ENCODE results near the gene DCST2. TPM values are rescaled to one million over a fixed set of nuclear protein-coding genes. Genes with fewer than 3 reads are reported as not detected.

DCST2 gene
- total RNA-seq, 2 donors from 2014 or later = not detected

- no peak for TF ChIP-seq CTCF (IDR thresholded peaks at IDR 0.05)
- Histone ChIP-seq H3K9me3 (no peaks in the 10 kb centered on the region), H3K36me3 (no peaks in the 10 kb centered on the region), H3K27ac (peak within 1 kb of the TSS; percentile 99), H3K4me1 (peaks cover 0 to 57% of the 10 kb centered on the region in 2 donors), H3K4me3 (peak within 1 kb of the TSS; percentile 74 to 76), H3K27me3 (no peaks in the 10 kb centered on the region)
- peak; percentile 100 for DNase-seq (ENCODE audit: low spot score)
Observed at GRCh38 chr1:154974102-154974807, 59.3 kb downstream of the DCST2 start, which contains the start of gene CKS1B. CKS1B (plus strand) TSS chr1:154974681; CDS start chr1:154974746, 65 bp downstream.

GRCh38 chr1:154973344-154974101 lies 60.1 kb downstream of the DCST2 start:
- H3K4me3 ChIP-seq = peak overlapping the region; percentile 74 to 76
- peak; percentile 99 for DNase-seq (ENCODE audit: low spot score)
- peaks cover under 1% of the 10 kb centered on the region for H3K36me3 ChIP-seq
- H3K4me1 ChIP-seq = peaks cover 0 to 64% of the 10 kb centered on the region in 2 donors
- peak overlapping the region; percentile 99 for H3K27ac ChIP-seq
- no peaks in the 10 kb centered on the region for H3K9me3 ChIP-seq
- H3K27me3 ChIP-seq = no peaks in the 10 kb centered on the region
- TF ChIP-seq CTCF (IDR thresholded peaks at IDR 0.05) = peak in 1 of 2 donors; percentile 29

GRCh38 chr1:154972517-154973343 lies 60.9 kb downstream of the DCST2 start:
- peak overlapping the region; percentile 74 to 76 for H3K4me3 ChIP-seq
- H3K4me1 ChIP-seq = peaks cover 0 to 72% of the 10 kb centered on the region in 2 donors
- peak; percentile 87 for DNase-seq (ENCODE audit: low spot score)

DNA sequence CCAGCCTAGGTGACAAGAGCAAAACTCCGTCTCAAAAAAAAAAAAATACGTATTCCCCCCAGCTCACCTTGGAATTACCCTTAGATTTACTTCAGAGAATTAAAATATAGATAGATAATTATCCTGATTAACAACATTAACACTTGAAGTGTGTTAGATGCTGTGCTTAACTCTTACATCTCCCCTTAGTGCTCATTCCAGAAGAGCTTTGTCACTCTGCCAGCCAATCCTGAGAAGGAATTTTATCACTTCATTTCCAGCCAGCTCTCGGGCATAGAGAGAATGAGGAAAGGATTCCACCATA lies 61.4 kb downstream of the DCST2 start:
- Histone ChIP-seq H3K4me3 (peak overlapping the region; percentile 74 to 76), H3K4me1 (peaks cover 0 to 76% of the 10 kb centered on the region in 2 donors), H3K27me3 (no peaks in the 10 kb centered on the region), H3K9me3 (no peaks in the 10 kb centered on the region), H3K27ac (peak overlapping the region; percentile 99), H3K36me3 (peaks cover 14% of the 10 kb centered on the region)
- DNase-seq (ENCODE audit: low spot score) = no peak
- TF ChIP-seq CTCF (IDR thresholded peaks at IDR 0.05) = no peak

More at GRCh38 chr1:154972517-154973343, 60.9 kb downstream of the DCST2 start:
- Histone ChIP-seq H3K9me3 (no peaks in the 10 kb centered on the region), H3K27ac (peak overlapping the region; percentile 99), H3K36me3 (peaks cover 8% of the 10 kb centered on the region), H3K27me3 (no peaks in the 10 kb centered on the region)
- no peak for TF ChIP-seq CTCF (IDR thresholded peaks at IDR 0.05)

DNA sequence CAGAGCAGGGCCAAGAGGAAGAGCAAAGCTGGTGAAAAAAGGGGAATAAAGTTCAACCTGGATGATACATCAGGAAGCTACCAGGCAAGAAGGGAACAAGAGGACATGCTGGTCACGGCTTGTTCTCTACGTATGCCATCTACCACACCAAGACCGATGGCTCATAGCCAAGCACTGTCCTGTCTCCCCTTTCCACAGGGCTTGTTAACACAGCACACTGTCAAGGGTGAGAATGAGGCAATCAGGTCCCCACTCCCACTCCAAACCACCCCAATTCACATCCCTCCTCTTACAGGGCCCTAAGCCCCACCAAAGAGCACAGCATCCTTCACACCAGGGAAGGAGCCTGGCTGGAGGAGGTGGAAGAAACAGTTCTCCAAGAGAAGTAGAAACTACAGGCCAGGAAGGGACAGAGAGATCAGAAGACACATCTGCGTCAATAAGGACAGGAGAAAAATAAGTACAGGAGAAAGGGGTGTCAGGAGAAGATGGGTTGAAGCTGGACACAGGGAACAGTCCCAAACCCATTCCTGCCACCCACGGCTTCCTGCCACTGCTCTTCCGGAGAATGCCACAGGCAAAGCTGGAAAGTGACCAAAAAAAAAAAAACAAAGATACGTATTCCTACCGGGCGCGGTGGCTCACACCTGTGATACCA lies 62.1 kb downstream of the DCST2 start:
- Histone ChIP-seq H3K36me3 (peaks cover 21% of the 10 kb centered on the region), H3K27ac (peak overlapping the region; percentile 99), H3K27me3 (no peaks in the 10 kb centered on the region), H3K9me3 (no peaks in the 10 kb centered on the region), H3K4me1 (peaks cover 0 to 74% of the 10 kb centered on the region in 2 donors), H3K4me3 (peak overlapping the region in 1 of 2 donors; percentile 48)
- no peak for TF ChIP-seq CTCF (IDR thresholded peaks at IDR 0.05)
- peak; percentile 88 for DNase-seq (ENCODE audit: low spot score)

All from right atrium auricular region (tissue), 2 donors.